COLO668 (cell line): ENCODE measurements around the gene SLC15A5.
A peak's percentile ranks its signal among the peaks of the same experiment; 100 is the strongest.

Experiments used
- DNase-seq: peaks from one replicate; lab custom pipeline; 2025; ENCODE audit not compliant: unreplicated experiment; lab: John Stamatoyannopoulos, UW

SLC15A5 gene

DNA sequence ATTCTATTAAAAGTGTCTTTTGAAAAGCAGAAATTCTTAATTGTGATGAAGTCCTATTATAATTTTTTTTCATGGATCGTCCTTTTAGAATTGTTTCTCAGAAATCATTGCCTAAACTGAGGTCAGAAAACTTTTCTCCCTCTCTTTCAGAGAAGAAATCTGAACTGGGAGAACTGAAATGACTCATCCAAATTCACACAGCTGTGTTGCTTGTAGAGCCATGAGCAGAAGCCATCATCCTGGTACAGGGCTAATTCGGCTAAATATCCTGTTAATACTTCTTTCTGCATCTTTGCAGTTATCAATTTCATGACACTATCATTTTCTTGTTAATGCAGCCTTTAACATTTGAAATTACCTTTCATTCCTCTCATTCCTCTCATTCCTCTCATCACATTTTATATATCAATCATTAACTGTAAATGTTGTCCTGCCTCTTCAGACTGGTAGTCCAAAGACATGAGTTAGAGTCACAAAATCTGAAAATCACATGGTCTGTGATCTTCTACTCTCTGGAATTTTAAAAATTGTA, 15.5 kb downstream of the SLC15A5 start:
- DNase-seq: no peak

DNA sequence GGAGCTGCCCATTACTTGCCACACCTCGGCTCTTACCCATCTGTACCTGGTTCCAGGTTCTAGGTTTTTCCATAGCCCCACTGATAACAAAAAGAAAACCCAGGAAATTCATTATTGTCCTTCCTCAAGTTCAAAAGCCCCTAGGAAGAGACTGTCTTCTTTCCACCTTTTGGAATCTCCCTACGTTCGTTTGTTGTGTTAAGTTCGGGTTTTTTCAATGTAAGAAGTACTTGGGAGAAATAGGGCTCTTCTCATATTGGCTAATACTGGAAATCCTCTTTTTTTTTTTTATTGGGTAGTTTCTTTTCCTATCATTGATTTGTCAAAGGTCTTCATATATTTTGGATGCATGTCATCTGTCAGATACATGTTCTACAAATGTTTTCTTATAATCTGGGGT, 17.3 kb downstream of the SLC15A5 start:
- DNase-seq: no peak

DNA sequence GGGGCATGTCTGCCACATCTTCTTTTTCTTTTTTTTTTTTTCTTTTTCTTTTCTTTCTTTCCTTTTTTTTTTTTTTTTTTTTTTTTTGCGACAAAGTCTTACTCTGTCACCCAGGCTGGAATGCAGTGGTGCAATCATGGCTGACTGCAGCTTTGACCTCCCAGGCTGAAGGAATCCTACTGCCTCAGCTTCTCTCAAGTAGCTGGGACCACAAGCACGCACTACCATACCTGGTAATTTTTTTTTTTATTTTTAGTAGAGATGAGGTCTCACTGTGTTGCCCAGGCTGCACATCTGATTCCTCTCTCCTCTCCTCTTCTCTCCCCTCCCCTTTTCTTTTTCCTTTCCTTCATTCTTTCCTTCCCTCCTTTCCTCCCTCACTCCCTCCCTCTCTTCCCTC, 18.5 kb downstream of the SLC15A5 start:
- no peak for DNase-seq

DNA sequence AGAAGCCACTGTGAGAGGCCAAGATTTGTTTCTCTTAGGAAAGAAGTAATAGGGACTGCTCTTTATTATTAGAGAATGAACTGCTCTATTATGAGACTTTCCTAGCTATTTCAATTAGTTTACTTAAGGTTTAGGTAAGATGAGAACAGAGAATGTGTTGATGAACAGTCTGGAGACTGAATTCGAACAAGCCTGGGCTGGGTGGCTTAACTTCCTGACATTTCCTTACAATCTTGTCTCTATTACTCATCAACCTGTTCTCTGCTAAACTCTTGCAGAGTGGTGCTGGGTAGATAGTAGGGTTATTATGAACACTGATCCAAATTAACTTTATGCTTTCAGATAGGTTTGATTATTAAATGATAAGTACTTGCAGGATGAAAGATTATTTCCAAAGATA, 31.2 kb downstream of the SLC15A5 start:
- no peak for DNase-seq

DNA sequence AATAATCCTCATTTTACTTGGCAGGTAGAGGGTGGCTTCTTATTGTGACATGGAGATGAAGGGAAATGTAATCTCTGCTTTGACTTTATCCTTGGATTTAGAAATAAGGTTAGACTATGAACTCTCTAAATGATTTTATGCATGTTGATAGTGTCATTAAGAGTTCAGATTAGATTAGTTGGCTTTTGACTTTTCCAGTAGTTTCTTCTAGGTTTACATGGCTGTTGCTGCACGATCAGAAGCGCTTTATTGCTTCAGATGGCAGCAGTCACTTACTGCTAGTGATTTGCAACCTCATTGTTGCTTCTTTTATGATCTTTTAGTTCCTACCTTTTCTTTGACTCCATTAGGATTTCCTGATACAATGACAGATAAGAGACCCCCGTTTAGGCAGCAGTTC, 32.3 kb downstream of the SLC15A5 start:
- DNase-seq: no peak

DNA sequence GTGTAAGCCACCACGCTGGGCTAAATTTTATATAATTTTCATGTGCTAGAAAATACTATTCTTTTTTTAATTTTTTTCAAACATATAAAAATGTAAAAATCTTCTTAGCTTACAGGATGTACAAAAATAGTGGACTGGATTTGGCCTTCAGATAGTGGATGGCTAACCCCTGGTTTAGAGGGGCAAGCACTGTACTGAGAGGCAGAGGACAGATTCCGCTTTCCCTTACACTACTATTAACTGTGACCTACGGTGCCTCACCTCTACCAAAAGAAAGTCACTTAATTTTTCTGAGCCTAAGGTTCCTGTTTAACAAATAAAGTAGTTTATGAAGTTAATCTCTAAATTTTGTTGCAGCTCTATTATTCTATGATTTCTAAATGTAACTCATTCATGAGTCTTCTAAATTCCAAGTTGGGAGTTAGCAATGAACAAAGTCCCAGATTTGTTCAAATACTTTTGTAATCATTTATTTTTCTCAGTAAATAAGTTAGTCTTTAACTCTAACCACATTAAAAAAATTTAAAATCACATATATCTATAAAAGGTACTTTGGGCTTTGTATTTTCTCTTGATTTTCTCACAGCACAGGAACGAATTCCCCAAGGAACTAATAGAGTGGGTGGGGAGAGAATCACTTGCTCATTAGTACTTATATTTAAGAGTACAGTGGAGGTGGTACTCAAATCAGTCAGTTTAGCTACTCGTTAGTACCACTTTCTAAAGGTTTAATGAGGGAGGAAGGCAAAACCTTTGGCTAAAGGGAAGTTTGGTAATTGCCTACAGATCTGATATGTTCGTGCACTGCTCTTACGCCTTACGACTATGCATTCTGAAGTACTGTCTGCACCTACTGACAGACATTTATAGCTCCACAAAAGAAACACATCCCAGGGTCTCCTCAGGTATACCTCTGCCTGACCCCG, 33.7 kb downstream of the SLC15A5 start:
- no peak for DNase-seq

DNA sequence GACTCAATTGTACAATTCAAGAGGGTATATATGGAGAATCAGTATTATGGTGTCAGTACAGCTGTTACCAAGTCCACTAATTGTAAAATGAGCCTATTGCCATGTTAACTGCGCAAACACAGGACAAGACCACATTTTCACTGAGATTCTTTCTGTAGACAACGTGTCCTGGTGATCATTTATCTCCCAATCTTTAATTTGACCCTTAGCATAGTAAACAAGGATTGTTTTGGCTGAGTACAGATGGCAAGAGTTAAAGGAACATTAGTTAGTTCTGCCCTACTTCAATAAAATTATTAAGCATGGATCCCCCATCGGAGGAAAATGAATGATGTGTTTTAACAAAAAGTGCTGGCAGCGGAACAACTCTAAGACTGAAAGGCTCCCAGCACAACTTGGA, 36.1 kb downstream of the SLC15A5 start:
- DNase-seq: no peak

DNA sequence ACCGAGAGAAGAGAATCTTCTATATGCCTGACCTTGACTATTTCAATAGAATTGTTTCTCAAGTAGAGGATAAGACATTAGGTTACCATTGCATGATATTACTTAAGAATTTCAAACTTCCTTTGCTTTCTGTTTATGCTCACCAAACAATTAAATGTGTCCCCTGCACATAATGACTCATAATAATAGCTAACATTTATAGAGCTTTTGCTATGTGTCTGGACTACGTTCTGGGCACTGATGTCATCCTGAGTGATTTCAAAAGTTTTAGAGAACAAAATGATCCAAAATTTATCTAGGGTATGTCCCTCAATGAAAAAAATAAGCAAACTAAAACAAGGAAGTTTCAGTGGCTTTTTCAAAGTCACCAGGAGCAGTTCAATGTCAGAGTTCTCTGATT, 38.8 kb downstream of the SLC15A5 start:
- DNase-seq: no peak

DNA sequence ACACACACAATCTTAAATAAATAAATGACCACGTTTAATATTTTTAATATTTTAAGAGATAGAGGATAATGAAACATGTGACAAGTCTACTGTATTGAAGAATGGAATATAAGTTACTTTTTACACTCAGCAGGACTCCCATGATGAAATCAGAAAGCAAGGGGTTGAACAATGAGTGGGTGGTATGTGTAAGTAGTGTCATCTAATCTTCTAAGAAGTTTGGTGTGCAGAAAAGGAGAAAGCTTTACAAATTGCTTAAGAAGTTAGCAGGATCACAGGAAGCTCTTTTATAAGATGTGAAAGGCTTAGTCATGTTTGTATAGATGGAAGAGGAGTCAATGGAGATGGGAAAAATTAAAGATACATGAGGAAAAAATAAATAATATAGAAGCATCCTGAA, 47.8 kb downstream of the SLC15A5 start:
- no peak for DNase-seq

DNA sequence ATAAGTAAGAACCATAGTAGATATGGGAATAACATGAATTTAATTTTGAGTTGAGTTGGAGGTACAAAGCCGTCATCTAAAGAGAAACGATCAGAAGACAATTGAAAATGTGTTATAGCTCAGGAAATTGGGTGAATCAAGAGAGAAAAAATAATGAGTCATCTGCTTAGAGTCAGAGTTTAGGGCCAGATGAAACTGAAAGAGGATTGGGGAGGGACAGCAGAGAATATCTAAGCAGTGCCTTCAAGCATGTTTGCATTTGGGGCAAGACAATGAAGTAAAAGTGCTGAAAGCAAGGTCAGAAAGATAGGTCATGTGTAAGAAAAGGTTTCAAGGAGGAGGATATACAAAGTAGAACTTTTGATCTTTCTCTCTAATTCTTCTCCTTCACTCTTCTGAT, 49.4 kb downstream of the SLC15A5 start:
- no peak for DNase-seq

DNA sequence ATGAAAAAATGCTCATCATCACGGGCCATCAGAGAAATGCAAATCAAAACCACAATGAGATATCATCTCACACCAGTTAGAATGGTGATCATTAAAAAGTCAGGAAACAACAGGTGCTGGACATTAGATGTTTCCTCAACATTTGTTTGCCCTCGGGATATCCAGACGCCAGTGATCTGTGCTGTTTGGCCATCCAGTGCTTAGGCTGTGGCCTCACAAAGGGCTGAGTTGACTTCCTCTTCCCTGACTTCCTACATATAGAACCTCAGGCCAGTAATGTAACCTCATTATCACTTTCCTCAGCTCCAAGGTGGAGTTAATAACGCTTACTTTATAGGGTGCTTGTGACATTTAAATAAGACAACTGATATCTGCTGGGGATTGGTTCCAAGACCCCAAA, 51.8 kb downstream of the SLC15A5 start:
- peak; percentile 56 for DNase-seq

DNA sequence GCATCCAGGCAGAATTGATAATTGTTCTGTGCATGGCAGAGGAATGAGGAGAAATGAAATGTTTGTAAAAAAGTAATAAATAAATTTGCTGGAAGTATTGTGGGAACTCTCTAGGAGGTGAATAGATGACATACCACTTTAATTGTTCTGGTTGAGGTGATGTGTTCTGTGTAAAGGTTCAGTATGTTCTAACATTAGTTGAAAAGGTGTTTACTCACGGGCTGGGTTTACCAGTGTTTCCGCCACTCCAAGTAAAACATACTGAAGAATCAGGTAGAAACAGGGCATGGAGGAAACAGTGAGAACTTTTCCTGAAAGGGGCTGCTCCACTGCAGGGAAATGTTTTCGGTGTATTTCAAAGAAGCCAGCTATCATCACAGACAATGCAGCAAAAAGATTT, 53.3 kb downstream of the SLC15A5 start:
- DNase-seq: no peak

DNA sequence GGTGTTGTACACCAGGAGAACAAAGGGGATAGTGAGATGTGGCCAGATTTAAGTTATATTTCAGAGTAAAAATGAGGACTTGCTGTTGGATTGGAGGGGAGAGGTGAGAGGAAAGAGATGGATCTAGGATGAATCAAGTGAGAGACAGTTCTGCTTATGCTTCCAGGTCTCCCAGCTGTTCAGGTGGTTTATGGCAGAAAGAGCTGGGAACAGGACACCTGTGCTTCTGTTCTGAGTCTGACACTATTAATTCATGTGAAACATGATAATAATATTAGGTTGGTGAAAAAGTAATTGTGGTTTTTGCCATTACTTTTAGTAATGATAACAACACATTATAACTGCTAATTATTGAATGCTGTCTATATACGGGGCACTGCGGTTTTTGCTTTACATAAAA, 55.7 kb downstream of the SLC15A5 start:
- no peak for DNase-seq

DNA sequence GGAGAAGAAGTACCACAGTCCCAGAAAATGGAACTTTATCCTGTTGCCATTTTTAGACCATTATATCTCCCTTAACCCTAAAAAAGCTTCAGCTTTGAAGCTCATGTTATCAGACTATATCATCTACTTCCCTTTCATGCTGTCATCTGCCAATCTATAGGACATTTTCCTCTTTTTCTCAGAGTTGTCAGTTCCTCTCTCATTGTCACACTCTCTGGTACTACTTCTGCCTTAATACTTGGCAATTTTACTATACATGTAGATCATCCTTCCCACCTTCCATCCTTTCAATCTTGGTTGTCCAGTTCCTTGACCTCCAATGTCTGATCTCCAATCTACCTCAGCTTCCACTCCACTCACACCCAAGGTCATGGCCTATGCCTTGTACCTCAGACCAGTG, 57.4 kb downstream of the SLC15A5 start:
- no peak for DNase-seq

DNA sequence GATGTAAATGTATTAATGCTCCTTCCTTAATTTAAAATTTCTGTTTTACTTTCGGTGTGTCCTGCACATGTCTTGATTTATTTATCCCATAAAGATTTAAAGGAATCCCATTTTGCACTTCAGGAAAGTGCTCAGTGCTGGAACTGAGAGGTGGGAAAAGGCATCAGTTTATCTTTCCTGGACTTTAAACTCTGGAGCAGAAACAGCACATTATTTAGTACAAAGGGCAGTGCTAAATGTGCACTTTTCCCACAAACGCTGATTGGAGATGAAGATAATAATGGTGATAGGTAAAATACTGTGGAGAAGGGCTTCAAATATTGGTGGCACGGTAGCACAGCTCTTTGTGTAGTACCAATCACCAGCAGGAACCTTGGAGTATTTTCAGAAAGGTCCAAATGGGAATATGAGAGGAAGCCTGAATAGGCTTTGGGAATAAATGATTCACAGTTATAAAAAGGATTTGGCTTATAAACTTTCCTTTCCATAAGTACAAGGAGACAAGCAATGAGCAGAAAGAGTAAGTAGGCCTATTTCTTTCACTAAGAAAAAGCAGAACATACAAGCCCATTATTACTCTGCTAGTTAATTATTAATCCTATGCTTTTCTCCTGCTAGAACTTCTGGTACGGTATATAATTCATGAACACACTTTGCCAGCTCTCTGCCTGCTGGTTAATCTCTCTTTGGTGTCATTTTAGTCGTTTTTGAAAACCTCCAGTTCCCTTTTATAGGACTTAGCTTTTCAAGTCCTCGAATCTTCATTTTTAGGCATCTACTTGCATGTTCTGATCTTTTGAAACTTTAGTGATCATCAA, 58.3 kb downstream of the SLC15A5 start:
- no peak for DNase-seq

DNA sequence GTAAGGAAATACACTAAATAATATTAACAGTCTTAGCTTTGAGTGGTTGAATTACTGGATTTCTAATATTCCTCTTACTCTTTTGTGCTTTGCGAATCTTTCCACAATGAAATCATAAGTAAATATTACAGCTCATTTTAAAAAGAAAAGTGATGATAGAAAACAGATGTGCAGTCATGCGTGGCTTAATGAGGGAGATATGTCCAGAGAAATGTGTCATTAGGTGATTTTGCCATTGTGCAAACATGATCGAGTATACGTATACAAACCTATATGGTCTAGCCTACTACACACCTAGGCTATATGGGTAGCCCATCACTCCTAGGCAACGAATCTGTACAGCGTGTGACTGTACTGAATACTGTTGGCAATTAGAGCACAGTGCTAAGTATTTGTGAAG, 59.3 kb downstream of the SLC15A5 start:
- no peak for DNase-seq

DNA sequence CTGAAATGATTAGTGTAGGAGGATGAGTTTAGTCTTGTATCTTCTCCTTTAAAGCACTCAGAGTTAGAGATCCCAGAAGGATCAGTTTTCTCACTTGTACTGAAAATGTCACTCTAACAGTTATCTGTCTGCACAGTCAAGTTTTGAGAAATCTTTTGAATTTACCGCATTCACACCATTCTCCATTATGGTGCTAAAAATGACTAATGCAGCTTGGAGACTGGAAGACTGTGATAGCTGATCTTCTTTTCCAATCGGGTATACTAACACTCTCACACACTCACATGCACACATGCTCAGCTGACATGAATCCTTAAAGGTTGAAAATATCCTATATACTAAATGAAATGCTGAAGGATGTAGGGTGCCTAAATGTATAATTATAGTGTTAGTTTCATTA, 65.8 kb downstream of the SLC15A5 start:
- DNase-seq: no peak

DNA sequence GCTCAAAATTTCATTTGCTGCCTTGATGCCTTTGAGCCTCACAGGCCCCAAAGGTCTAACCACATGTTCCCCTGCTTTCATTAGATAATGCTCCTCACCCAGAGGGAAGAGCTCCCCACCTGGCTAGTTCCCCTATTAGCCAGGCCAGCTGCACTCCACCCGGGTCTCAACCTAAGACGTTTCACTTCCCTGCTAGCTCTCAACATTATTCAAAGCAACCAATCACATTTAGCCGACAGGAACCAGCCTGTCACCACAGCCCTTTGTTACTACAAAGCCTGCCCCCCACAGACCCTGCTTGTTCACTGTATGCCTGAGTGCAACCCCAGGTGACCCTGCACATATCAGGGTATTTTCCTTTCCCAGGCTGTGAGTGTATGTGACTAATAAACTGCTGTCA, 78.6 kb downstream of the SLC15A5 start:
- no peak for DNase-seq

DNA sequence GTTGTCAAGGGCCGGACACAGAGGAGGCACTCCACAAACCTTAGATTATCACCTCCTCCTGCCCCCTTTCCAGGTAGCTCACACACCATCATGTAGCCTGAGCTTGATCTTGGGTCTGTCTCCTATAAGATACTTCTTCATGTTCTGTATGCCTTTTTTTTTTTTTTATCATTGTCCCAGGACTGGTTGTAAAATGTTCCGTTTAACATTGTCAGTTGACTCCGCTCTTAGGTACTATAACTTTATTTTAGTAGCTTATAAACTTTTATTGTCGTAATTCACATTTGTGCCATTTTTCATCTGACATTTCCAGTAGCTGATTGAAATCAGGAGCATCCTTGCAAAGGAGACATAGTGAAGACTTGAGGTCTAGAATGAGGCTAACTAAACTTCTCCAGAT, 79.9 kb downstream of the SLC15A5 start:
- no peak for DNase-seq

DNA sequence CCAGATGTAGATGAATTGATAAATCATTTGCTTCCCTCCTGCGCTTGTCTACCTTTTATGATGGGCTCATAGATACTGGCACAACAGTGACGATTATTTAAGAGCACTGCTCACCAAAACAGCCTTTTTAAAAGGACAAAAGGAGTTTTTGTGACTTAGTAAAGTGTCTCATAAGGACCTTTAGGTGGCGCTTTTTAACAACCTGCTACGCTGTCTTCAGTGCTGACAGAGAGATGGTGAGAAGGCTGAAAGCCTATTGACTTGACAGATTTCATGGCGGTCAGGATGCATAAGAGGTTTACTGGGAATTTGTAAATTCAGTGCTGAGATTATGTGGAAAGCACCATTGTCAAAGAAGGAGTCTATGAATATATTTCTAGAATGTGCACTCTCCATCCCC, 87.6 kb downstream of the SLC15A5 start:
- DNase-seq: peak; percentile 6

DNA sequence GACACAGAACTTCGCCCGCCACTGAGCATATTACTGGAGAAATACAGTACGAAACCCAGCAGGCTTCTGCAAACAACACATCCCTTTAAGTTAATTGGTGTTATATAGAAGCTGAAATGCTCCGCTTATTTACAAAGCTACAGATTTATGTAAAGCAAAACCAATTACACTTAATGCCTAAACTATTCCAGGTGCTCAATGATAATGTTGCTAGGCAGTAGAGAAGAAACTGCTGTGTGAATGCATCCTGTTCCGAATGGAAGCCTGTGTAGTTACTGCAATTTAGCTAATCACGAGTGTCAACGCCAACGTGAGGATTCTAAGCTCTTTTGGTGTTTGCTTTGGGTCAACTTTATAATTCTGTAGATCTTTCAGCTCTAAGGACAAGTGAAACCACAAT, 89.8 kb downstream of the SLC15A5 start:
- DNase-seq: peak; percentile 6

DNA sequence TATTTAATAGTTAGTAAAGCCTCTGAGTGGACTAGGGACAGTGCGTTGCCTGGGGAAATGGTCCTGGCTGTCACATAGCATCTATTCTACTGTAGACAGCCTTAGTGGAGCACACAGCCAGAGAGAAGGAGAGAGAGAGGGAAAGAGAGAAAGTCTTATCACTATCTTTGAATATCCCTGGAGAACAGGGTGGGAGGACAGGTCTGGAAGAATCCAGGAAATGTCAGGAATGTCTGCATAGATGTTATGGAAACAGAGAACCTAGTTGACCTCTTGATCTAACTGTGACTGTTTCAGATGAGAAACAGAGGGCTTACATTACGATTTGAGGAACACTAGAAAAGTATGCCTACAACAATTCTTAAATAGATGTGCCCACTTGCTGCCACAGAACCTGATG, 92.8 kb downstream of the SLC15A5 start:
- no peak for DNase-seq
